A172 (cell line): Measurements from ENCODE around the gene TRIM66. TPM values are rescaled to one million over a fixed set of nuclear protein-coding genes. Genes with fewer than 3 reads are reported as not detected.

Experiments used
- DNase-seq: peaks from one replicate; pipeline ENCODE4 v3.0.0-alpha.2; 2015; ENCODE audit warnings: low spot score
- total RNA-seq: library from RNA; depleted of rRNA; stranded (reverse); fragments of >200 nt; shearing (Covaris generic); gene quantifications from 2 replicates; pipeline ENCODE4 v1.2.3, GENCODE V29; 2014; rRNA removed

The TRIM66 gene
- 1.4 and 1.8 TPM in 2 replicates for total RNA-seq

DNA sequence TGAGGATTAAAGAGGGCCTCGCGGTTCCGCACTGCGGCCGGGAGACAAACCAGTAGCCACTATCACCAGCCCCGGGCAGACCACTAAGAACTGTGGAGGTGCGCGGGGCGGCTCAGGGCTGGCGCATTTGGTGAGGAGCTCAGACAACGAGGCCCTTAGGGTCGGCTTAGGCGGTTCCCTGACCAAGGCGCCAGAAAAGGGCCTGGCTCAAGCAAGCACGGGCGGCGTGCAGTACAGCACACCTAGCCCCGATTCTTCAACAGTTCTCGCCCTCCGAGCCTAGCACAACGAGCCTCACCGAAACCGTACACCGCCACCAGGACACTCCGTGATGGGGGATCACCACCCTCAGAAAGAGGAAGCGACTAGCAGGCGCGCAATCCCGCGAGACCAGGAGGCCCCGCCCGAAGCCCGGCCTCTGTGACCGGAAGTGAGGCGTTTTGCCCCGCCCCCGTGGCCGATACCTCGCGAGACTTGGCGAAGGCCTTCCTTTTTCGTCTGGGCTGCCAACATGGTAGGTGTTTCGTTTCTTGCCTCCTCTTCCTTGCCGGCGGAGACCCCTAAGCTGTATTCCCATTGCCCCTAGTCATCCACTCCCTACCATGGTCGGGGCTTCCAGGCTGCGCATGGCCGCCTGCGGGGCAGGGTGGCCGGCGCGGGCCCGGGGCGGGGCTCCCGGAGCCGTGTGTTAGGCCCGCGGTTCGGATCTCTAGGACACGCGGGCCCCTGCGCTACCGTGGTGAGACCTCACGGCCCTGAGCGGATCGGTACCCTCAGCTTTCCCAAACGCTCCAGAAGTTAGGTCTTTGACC is at the start of gene TRIM66, which contains the start of gene RPL27A:
TRIM66 (minus strand) TSS at position 363 of the 812 bp plus-strand sequence. CDS start 10,391 bp downstream, outside the sequence.
RPL27A (plus strand) TSS at position 490 of the 812 bp plus-strand sequence; CDS start at position 512, 22 bp downstream.
- DNase-seq = peak; percentile 95

DNA sequence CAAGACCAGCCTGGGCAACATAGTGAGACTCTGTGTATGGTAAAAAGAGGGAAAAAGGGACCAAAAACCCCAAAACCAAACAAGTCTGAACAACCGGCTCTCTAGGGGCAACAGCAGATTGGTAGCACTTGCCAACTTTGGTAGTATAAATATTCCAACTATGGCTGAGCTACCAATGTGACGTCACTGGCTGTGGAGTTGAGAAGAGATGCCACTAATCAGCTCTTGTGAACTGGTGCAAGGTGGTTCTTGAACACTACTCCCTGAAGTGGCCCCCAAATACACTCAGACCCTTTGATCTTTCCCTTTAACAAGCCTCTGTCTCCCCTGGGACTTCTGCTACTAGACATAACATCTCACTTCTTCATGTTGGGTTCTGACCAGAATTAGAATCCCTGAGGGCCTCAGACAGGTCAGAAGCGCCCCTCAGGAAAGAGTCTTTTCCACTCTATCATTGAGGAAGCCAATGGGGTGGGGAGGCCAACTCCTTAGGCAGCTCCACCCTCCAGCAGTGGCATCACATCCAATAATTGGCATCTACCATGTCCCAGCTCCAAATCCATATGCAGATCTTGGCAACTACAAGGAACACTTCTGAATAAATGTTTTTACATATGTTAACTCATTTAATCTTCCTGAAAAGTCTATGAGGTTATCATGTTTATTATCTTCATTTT is 49.3 kb upstream of the TRIM66 start:
- no peak for DNase-seq

DNA sequence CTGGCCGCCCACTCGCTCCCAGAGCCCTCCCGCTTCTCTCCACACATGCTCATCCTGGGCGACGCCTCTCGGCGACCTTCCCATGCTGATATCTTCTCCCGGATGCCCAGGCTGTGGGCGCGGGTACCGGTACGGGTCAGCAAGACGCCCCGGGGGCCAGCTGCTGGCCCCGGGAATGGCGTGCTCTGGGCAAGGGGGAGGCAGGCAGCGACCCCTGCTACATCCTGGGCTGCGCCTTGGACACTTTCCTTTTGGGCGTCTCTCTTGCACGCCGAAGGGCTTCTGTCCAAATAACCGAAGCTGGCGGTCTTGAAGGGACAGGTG is 48.2 kb upstream of the TRIM66 start:
- no peak for DNase-seq

DNA sequence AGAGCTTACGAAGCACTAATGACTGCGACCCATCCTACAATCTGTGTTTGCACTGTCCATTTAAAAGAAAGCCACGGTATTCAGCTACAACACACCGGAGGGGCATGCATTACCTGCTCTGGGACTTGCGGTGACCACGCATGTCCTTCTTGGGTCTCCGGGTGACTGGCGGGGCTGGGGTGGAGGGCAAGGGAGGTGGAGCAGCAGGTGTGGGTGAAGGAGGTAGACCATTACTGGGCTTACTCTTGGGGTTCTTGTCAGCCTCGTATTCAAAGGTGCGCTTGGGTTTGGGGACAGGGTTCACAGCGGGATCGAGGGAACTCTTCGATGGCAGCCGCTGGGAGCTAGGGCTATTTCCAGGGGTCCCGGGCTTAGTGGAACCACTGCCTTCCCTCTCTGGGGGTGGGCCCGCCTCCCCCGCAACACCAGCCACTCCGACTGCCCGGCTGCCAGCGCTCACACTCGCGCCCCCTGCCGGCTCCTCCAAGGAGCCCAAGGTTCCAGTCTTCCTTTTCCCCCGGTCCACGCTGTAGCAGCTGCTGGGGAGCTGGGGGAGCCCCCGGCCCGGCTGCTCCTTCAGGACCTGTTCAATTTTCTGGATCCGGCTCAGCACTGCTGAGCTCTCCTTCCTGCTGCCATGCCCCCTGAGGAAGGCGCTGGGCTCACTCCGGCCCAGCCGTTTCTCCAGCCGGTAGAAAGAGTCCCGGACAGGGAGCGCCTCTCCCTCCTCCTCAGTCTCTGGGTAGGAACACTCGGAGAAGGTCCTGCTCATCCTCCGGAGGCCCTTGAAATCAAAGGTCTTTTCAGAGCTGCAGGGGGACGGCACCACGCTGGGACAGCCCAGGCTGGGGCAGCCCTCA is 47.6 kb upstream of the TRIM66 start:
- no peak for DNase-seq

DNA sequence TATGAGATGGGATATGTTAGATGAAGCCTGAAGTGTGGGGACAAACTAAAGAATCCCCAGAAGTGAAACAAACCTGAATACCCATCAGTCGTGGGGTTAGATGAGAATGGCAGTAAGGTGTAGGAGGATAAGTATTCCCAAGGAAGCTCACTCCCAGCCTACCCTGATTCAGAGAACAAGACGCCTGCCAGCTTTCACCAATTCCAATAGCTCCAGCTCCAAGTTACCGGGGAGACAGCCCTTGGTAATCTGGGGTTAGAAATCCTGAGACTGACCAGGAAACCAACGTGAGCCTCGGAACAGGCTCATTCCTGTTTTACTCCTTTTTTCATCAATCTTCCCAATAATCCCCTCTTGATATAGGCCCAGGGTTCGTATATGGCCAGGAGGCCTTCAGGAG is 46.6 kb upstream of the TRIM66 start:
- DNase-seq = no peak

DNA sequence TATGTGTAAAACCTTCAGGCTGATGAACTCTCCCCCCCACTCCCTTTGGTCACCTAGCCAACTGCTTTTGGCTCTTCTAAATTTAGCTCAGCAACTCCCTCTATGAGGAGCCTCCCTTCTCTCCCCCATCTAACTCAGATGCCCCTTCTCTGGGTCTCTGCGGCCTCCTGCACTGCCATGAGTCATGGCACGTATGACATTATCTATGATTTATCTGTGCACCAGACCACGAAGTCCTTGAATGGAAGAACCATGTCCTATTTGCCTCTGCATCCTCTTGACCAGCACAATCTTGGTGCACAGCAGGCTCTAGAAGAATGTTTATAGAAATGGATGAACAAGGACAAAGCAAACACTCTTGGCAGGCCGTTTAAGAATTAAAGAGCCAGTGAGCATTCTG is 46.1 kb upstream of the TRIM66 start:
- peak; percentile 74 for DNase-seq

GRCh38 chr11:8726395-8726794 is 43.9 kb upstream of the TRIM66 start:
- DNase-seq = no peak

- no peak for DNase-seq
Observed at GRCh38 chr11:8724682-8725081, 42.2 kb upstream of the TRIM66 start.

- no peak for DNase-seq
Observed at GRCh38 chr11:8723711-8724110, 41.2 kb upstream of the TRIM66 start.

DNA sequence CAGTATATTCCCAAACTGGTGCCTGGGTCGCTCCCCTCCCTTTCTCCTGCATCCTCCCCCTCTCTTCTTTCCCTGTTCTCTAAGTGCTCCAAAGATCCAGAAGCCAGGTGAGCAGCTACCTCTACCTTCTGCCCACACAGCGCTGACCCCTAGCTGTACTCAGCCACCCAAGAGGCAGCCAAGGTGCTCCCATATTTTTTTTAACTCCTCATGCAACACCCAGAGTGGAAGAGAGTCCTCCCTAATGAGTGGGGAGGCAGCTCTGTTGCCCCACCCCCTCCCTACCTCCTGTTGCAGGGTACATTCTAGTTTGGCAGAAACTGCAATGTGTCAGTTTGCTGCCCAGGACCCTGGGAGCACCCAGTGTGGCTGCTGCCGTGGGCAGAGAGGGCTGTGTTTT is 40.3 kb upstream of the TRIM66 start:
- no peak for DNase-seq

DNA sequence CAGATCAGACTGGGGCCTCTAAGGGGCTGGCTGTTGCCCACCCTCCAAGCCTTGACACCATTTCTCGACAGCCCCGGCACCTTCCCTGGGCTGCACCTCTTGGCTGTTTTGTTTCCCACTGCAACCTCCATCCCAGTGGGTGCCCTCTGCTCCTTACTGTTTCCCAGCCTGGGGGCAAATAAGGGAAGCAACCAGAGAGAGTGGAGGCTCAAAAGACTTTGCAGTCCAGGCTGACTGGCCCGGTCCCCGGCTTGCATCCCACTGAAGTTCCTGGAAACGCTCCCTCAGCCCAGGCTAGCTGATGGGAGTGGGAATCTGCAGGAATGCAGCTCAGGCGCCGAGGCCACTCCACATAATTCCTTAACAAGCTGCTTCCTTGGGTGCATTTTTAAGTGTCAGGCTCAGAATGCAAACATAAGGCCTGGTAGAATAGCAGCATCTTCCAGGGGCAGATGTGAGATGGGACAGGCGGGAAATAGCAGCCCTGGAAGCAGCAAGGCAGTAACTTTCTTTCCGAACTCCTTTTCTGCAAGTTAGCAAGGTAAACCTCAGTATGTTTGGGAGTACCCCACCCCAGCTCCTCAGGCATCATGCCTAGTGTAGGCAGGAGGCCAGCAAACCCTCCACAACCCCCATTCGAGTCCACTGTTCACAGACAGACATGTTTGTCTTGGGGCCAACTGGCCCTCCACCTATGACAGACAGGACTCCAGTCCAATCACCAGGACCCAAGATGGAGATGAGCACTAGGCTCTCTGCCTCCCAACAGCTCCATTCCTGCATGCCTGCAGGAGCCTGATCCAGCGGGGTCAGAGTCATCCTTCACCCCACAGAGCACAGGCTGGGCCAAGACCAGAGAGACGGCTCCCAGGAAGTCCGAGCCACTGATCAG is 39.4 kb upstream of the TRIM66 start:
- DNase-seq = peak; percentile 29

DNA sequence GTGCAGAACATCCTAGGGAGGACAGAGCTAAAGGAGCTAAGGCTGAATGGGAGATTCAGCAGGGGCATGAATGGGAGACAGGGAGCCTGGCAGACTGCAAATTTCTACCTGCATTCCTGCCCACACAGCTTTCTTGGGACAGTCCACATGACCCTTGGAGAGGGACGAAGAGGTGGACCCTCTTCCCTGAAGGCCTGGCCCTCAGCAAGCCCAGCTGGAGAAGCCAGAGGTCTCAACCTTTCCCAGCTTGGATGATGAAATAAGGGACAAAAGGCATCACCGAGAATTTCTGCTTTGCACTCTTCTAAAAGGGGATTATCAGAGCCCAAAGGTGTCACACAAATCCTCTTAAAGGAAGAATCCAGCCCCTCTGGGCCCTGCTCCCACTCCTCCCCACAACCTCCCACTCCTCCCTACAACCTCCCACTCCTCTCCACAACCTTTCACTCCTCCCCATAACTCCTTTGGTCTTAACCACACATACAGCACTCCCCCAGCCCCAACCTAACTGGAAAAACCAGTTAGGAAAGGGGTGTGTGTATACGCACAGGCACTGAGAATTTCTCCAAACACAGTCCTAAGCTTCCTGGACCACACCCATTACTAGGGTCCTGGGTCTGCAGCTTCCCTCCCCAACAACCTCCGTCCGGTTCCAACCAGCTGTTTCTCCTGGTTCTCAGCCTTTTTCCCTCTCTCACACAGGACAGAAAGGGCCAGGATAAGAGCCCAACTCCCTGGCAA is 38.6 kb upstream of the TRIM66 start:
- DNase-seq = no peak

DNA sequence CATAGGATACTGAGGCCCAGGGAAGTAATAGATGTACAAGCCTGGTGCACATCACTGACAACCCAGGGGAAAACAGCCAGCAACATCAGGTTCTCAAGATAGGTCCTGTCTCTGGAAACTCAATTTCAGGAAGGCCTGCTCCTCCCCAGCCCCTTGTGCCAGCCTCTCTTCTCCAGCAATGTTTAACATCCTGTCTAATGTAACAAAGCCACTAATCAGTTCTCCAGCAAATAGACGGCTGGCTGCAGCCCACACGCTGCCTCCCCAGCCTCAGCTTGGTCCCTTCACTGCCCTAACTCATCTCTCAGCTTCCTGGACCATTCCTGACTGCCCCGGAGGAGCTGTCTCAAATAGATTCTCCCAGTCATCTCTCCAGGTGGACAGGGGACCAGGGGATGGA is 37.9 kb upstream of the TRIM66 start:
- peak; percentile 33 for DNase-seq

GRCh38 chr11:8719721-8720120 is 37.3 kb upstream of the TRIM66 start:
- no peak for DNase-seq

DNA sequence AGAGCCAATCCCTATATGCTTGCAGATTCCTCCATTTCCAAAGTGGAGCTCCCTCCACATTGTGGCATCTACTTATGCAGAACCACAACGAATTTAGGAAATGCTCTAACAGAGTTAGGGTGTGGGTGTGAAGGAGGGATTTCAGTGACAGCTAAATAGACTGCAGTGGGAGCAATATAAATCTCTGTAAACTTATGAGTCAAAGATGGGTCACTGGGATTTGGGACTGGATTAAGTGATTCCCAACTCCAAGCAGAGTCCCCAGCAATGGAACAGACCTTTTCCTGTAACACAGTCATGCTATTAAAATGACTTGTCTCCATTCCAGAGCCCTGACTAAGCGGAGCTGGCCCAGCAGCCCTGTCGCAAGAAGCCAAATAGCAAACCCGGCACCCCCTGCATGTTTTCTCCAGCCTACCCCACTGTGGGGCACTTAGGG is 36.8 kb upstream of the TRIM66 start:
- DNase-seq = peak; percentile 99

DNA sequence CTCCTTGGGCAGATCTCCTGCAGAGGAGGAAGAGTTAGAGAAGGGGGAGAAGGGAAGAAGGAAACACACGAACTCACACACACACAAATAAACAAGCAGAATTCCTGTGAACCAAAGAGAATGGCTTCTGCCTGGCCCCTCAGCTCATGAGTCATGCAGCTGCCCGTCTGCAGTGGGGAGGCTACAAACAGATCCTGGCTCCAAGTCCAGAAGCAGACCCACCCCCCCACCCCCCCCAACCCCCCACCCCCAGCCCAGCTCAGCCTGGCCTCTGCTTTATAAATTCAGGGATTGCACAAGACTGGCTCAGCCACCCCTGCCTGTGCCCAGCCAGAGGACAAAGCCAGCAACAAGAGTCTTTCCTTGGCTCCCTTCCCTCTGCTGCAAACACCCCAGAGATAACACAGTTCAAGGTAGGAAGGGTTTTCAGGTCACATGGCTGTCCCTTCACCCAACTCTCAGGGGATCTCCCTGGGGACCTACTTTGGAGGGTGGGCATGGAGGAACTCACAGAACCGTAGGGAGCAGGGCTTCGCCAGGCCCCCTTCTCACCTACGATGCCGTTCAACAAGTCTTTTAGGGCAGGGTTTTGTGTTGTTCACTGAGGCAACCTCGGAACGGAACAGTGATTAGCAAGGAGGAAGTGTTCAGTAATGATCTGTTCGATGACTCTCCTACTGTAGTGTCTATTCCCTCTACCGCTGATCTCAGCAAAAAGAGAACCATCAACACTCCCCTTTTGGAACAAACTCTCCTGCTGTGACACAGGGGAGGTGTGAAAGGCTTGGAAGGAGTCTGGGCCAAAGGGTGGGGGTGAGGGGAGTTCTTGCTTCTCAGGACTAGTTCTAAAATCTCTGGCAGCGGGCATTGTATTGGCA is 35.6 kb upstream of the TRIM66 start:
- DNase-seq = peak; percentile 86

GRCh38 chr11:8717544-8717875 is 35.0 kb upstream of the TRIM66 start:
- DNase-seq = no peak

- no peak for DNase-seq
Observed at GRCh38 chr11:8715501-8715900, 33.0 kb upstream of the TRIM66 start.

- DNase-seq = no peak
Observed at GRCh38 chr11:8714622-8715225, 32.3 kb upstream of the TRIM66 start.
